NCI-H524 treated with DMSO at 0.1 percent for 48 hours (cell line): ENCODE results near the gene HIPK3.

Experiments
- DNase-seq: peaks from one replicate; lab custom pipeline; 2025; lab: John Stamatoyannopoulos, UW

The HIPK3 gene

DNA sequence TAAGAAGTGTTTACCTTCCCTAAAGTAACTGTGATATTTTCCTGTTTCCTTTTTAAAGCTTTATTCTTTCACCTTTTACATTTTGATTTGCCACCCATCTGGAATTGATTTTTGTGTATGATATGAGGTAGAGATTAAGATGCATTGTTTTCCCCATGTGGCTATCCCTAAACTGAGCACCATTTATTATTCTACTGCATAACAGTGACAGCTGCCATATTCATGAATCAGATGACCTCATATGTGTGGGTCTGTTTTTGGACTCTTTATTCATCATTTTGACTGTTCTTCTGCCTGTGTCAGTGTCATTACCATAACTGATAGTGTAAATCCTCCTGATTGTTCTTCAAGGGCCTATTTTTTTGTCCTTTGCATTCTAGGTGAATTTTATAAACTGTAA is 50.8 kb downstream of the HIPK3 start:
- DNase-seq = no peak

DNA sequence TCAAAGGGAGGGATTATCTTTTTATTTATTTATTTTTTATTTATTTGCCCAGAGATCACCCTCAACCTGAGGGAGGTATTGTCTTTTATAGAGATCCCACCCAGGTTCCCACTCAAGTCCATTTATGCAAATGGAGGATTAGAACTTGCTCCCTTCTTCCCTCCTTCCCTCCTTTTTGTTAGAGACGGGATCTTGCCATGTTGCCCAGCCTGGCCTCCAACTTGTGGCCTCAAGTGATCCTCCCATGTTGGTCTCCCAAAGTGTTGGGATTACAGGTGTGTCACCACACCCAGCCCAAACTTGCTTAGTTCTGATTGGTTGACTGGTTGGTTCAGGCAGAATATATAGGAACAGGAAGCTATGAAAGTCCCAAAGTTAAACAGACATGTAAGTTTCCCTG is 51.9 kb downstream of the HIPK3 start:
- DNase-seq = no peak

DNA sequence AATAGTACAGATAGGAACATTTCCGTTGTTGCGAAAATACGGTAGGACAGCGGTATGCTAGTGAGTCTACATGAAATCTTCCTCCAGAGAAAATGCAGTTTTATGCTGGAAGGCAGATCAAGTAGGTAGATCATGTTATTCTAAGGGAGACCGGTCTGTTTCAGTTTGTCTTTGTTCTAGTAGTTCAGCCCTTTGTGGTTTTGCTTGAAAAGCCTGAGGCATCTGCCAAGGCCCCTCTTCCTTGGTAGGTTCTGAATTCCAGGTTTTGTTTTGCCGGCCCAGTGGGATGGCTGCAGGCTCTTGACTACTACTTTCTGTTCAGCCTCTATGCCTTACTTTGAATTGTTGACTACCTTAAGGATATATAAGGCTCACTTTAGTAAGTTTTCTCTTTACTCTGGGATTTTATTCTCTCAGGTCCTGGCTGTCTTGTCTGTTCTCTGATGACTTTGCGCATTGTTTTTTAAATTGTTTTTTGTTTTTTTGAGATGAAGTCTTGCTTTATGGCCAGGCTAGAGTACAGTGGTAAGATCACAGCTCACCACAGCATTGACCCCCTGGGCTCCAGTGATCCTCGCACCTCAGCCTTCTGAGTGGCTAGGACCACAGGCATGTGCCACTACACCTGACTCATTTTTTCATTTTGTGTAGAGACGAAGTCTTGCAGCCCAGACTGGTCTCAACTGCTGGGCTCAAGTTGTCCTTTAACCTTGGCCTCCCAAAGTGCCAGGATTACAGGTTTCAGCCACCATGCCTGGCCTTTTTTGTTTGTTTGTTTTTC is 53.7 kb downstream of the HIPK3 start:
- no peak for DNase-seq

DNA sequence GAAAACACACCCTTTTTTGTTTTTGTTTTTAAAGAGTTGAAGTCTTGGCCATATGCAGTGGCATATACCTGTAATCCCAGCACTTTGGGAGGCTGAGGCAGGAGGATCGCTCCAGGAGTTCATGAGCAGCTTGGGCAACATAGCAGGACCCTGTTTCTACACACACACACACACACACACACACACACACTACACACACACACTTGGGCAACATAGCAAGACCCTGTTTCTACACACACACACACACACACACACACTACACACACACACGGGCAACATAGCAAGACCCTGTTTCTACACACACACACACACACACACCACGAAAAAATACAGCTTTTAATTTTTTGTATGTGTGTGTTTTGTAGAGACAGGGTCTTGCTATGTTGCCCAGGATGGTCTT is 54.5 kb downstream of the HIPK3 start:
- no peak for DNase-seq

DNA sequence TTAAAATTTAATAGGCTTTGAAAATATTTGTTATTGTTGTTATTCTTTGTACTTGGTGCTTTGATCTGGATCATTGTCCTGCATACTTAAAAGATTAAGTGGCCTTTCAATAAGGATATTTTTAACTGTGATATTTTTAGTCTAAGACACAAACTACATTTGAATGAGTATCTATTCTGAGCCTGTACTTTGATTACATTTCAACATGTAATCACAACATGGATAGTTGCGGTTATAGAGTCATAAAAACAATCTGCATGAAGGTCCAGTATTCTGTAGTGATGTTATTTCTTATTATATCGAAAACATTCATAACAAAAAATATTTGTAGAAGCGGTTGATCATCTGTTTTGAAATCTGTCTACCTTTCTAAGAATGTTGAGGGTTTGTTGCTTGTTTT is 58.6 kb downstream of the HIPK3 start:
- DNase-seq = no peak

DNA sequence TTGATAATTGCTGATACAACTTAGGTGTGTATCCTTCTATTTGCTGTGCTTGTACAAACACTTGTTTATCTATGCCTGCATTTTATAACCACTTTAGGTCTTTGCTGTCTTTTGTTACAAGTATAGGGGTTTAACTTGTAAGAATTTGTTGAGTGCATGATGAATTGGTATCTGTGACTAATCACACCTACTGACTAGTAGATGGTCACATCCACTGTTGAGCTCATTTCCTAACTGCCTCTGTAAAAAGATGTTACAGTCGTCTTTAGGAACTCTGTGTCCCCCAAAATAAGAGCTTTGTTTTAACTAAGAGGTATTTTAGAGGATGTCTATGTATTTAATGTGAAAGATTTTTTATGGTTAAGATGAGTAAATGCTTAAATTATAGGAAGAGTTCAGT is 60.5 kb downstream of the HIPK3 start:
- DNase-seq = no peak

DNA sequence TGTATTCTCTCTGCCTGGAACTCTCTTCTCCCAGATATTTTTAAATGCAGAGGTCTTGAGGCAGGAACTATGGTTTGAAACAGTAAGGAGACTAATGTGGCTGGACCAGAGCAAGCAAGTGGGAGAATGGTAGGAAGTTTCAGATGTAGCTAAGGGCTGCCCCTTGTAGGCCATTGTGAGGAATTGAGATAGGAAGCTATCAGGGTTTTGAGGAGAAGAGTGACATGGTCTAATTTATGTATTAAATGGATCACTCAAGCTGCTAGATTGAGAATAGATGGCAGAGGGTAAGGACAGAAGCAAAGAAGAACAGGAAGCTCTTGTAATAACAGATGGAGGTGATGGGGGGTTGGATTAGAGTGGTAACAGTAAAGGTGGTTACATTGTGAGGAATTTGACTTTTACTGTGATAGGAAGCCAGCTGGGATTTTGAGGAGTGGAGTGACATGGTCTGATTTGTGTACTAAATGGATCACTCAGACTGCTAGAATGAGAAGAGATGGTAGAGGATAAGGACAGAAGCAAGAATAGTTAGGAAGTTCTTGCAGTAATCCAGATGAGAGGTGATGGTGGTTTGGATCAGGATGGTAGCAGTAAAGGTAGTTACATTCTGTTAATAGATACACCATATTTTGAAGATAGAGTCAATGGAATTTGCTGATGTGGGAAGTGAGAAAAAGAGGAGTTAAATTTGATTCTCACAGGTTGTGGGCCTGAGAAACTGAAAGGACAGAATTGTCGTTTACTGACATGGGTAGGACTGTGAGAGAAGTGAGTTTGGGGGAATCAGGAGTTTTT is 63.0 kb downstream of the HIPK3 start:
- no peak for DNase-seq

DNA sequence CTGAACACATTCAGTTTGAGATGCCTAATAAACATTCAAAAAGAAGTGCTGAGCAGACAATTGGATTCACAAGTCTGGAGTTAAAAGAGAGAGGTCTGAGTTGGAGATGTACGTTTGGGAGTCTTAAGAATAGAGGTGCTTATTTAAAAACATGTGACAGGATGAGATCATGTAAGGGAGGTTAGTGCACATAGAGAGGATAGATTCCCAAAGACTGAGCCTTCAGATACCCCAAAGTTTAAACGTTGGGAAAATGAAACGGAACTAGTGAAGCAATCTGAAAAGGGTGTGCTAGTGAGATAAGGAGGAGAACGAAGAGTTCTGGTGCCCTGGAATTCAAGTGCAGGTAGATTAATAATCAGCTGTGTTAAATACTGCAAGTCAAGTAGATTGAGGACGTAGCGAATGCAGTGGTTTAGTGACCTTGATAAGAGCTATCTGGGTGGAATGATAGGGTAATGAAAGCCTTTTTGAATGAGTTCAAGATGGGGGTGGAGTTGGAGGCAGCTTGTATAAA is 63.7 kb downstream of the HIPK3 start:
- no peak for DNase-seq

DNA sequence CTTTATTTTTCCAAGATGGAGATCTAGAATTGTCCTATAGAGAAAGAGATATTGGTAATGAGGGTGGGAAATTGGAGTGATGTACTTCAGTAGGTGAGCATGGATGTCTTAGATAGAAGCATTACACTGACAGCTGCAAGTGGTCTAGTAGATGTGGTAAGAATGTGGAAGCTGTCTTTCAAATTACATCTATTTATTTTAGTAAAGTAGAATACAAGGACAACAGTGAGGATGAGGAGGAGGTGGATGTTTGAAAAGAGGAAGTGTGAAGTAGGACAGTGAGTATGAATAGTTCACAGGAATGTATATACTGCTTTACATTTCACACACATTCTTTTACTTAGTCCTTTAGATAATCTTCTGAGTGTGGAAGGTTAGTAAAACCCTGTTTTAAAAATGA is 64.2 kb downstream of the HIPK3 start:
- DNase-seq = no peak

DNA sequence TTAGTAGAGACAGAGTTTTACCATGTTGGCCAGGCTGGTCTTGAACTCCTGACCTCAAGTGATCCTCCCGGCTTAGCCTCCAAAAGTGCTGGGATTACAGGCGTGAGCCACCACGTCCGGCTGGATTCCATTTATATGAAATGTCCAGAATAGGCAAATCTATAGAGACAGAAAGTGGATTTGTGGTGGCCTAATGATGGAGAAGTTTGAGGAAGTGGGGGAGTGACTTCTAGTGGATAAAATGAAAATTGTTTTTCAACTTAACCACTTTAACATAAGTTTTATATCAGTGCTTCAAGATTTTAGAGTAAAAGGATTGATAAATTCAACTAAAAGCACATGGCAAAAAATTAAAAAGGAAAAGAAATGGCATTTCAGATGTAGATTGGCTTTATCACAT is 66.2 kb downstream of the HIPK3 start:
- no peak for DNase-seq

DNA sequence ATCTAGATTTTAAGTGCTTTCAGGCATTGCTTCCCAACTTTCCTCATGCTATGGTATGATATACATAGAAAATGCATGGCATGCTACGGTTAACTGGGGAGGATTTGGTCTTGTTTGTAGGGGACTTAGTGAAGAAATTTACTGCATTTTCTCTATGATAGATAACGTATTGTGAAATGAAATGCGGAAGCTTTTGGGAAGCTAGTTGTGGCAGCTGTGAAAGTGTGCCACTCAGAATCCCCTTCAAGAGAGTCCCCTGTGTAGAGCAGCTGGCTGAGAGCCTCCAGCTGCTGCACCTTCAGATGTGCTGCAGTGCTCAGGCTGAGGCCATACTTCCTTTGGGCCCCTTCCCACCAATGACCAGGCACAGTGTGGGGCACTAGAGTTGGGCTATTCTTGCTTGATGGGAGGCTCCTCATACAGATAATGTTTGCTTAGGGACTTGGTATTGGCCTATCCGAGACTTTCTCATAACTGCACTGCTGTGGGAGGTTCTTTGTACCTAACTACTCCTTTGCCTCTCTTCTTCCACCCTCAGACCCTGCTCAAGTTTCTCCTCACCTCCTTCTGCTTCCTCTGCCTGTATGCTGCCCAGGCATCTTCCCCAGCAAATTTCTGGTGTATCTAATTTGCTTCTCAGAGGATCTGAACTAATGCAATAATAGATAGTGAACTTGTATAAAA is 67.3 kb downstream of the HIPK3 start:
- DNase-seq = no peak

DNA sequence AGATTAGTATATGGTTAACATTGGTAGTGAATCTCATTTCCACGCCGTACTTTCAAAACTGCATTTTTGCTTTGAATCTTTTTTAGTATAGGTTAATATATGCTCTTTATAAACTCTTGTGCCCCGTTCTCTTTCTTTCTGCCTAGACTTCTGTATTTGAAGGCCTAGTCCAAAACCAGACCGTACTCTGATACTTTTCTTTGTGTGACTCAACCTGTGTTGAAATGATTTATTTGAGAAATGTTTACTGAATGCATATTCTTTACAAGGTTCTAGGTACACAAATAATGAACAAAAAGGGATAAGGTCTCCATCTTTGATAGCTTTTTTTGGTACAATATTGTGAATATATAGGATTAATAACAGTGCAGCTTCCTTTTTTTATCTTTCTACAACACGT is 68.3 kb downstream of the HIPK3 start:
- no peak for DNase-seq

DNA sequence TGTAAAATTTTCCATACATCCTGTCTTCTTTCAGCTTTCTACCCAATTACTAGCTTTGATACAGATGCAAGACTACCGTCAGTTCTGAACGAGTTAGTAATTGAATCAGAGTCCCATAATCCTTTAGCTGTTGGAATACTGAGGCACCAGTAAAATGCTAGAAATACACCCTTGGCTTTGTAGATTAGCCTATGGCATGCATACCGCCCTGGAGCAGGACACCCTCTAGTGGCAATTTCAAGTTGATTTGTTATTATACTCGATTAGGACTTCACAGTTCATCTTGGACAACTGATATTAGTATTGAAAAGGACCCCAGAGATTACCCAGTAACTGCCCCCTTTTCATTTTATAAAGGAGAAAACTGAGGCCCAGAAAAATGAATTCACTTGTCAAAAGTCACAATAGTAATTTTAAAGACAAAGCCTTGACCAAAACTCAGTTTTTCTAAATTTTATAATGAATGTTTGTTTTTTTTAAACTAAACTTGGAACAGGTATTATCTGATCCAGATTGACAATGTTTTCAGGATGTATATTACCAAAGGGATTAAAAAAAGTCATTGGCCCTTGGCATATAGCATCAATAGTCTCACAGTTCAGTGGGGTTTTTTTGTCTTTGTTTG is 72.6 kb downstream of the HIPK3 start:
- DNase-seq = no peak

DNA sequence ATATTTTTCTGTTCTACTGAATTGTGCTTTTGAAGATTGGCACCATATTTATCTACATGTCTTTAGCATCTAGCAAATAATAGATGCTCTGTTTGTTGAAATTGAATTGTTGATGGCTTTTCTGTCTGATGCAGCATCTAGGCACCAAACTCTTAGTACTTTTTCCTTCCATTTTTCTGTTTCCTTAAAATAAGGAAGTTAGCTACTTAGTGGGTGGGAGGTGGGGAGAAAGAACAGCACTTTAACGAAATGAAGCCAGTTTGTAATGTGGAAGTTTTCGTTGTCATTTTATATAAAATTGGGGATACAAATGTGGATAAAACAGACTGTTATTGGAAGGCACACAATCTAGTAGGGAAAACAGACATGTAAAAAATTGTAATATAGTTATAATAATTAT is 76.6 kb downstream of the HIPK3 start:
- no peak for DNase-seq

DNA sequence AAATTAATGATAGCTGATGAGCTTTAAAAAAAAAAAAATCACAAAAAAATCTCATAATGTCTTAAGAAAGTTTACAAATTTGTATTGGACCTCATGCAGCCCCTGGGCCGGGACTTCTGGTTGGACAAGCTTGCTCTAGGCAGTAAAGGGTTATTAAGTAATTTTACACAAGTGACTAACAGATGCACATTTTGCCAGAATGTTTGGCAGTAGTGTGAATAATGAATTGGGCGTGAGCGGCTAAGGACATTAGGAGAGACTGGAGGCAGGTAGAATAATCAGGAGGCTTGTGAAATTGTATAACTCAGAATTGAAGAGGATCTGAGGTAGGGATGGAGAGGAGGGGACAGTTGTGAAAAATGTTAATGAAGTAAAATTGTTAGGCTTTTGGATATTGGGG is 77.4 kb downstream of the HIPK3 start:
- no peak for DNase-seq

DNA sequence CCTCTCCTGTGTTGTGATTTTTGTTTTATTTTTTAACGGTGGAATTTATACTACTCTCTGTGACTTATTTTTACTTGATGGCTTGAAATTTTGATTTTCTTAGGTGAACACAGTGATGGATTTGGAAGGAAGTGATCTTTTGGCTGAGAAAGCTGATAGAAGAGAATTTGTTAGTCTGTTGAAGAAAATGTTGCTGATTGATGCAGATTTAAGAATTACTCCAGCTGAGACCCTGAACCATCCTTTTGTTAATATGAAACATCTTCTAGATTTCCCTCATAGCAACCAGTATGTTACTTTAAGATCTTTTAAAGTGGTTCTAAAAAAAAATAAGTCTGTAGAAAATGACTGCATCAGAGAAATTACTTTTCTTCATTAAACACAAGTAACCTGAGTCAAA is 82.1 kb downstream of the HIPK3 start:
- DNase-seq = no peak

DNA sequence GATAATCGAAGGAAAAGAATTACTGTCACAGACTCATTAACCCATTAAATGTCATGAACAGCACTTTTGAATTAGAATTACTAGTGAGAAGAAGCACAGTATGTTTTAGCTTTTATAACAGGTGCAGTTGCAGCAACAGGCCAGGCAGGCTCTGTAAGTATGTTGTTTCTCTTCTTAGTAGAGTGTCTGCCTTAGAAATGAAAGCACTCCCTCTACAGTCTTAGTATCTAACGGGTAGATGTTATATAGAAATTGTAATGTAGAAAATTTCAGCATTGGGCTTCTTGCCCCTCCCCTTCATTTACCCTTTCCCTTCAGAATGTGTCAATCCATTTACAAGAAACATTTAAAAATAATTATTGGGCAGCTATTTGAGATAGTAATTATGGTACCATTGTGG is 87.4 kb downstream of the HIPK3 start:
- no peak for DNase-seq

DNA sequence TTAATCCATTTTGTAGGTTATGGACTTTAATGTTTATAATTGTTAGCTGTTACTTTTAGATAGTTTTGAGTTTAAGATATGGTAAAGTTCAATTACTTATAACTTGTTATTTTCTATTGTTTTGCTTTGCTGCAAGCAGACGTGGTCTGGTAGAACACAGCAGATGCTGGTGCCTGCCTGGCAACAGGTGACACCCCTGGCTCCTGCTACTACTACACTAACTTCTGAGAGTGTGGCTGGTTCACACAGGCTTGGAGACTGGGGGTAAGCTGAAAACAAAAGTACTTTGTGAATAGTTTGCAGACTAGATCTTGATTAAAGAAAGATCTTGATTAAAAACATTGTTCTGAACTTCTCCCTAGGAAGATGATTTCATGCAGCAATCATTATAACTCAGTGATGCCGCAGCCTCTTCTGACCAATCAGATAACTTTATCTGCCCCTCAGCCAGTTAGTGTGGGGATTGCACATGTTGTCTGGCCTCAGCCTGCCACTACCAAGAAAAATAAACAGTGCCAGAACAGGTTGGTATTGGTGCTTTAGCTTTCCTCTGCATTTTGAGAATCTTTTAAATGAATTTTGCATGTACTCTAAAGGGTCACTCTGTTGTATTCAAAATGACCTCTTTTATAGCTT is 90.4 kb downstream of the HIPK3 start:
- DNase-seq = no peak

DNA sequence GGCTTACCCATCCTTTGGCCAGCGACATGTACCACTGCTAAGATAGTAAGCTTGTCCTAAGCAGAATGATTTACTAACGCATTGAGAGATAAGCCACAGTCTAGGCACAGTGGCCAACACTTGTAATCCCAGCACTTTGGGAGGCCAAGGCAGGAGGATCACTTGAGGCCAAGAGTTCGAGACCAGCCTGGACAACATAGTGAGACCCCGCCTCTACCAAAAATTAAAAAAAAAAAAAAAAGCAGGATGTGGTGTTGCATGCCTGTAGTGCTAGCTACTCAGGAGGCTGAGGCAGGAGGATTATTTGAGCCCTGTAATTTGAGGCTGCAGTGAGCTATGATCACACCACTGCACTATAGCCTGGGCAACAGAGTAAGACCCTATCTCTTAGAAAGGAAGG is 93.1 kb downstream of the HIPK3 start:
- no peak for DNase-seq

DNA sequence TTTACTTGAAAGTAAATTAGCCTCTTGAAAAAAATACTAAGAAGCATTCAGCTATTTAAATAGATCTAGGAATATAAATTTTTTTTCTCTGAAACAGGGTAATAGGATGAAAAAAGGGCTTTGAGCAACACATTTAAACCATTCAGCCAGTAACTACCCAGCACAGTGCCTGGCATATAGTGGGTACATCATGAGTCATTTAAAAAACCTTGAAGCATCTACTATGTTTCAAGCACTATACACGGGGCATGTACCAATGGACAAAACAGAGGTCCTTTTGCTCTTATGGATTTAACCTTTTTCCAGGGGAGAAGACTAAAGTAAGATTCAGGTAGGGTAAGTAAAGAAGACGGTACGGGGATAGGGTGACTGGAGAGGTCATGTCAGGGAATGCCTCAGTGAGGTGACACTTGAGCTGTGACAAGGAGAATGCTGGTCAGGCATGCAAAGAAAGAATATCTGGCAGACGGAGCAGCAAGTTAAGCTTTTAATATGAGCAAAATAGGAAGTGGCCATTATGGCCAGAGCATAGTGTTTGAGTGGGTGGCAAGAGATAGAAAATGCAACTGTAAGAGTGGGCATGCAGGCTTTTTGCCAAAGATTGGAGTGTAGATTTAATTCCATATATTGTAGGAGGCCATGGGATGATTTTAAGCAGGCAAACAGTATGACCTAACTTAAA is 101.1 kb downstream of the HIPK3 start:
- DNase-seq = no peak

DNA sequence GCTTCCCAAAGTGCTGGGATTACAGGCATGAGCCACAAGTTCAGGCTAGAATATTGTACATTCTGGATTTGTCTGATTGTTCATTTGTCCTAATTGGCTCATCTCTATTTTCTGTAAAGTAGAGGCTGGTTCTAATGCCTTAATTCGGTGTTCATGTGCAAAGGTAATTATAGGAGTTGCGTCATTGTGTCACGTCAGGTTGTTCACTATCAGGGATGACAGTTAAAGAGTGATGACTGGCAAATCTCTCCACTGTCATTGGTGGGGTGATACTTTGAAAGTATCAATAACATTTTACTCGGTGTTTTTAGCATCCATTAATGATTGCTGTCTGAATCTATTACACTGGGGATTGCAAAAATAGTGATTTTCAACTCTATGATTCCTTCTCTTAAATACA is 103.5 kb downstream of the HIPK3 start:
- no peak for DNase-seq
